Psoas muscle (tissue), 8 donors: ENCODE data around the gene SERPINB1. TPM values are rescaled to one million over a fixed set of nuclear protein-coding genes. Genes with fewer than 3 reads are reported as not detected.

ENCODE experiments used
- ATAC-seq, 4 donors: fragments of 200-7000 bp; cut with Tn5 transposase; one replicate each; pipeline ENCODE4 v1.9.1; 2020; ENCODE audit warnings: moderate library complexity in 3 of 4, mild to moderate bottlenecking in 2 of 4
- DNase-seq, 2 donors: peaks; one replicate each; pipeline ENCODE4 v3.0.0-alpha.2; 2020
- H3K27ac ChIP-seq: fragments of 200-600 bp; one replicate; pipeline ENCODE4 v1.8.0; 2022
- H3K27me3 ChIP-seq, 3 donors: fragments of 200-600 bp in 1 of 3; one replicate each; pipeline versions ENCODE4 v1.6.1 to v1.8.0; 2013 to 2022; ENCODE audit warnings: low read length in 2 of 3, mild to moderate bottlenecking in 2 of 3, moderate library complexity in 1 of 3; ENCODE audit not compliant: insufficient read depth in 3 of 3
- H3K36me3 ChIP-seq, 2 donors: fragments of 200-600 bp in 1 of 2; one replicate each; pipeline versions ENCODE4 v1.6.1 to v1.8.0; 2013 to 2022; ENCODE audit warnings: low read depth in 1 of 2, mild to moderate bottlenecking in 1 of 2, moderate library complexity in 1 of 2; ENCODE audit not compliant: insufficient read depth in 1 of 2
- H3K4me1 ChIP-seq: fragments of 200-600 bp; one replicate; pipeline ENCODE4 v1.8.0; 2022
- H3K4me3 ChIP-seq: fragments of 200-600 bp; one replicate; pipeline ENCODE4 v1.8.0; 2022; ENCODE audit warnings: mild to moderate bottlenecking
- H3K9me3 ChIP-seq: fragments of 200-600 bp; one replicate; pipeline ENCODE4 v1.8.0; 2022
- WGBS, 3 donors: extraction: QIAGEN DNeasy Blood & Tissue Kit; methylation state at CpG; one replicate each; pipeline versions ENCODE4 v1.1.6 to v1.1.7; 2013; 5-methylcytosine and 5-hydroxymethylcytosine counted together
- intact Hi-C, 2 donors: fragments of 100-400 bp; cut with DNase I; formaldehyde crosslinking; loops; one replicate each; pipeline versions ENCODE4 v1.11.0 to v1.14.2; 2022
- polyA plus RNA-seq, 3 donors: library from polyadenylated mRNA; stranded (reverse); fragments of 200-250 nt; gene quantifications; one replicate each; pipeline ENCODE4 v1.2.3, GENCODE V29; 2013
- total RNA-seq, 4 donors: library from RNA; stranded (reverse); fragmentation: NEBNext Ultra II Directional in 2 of 4; extraction: Animal tissue kit (Norgen Biotek cat#: 25700) in 2 of 4; gene quantifications; one replicate each; pipeline versions ENCODE4 v1.2.1 to v1.2.4, GENCODE V29; 2021 to 2023
- TF ChIP-seq, protein P1 (sequence below): fragments of 200-600 bp; IDR thresholded peaks from one replicate; pipeline ENCODE4 v1.8.0; 2022; ENCODE audit warnings: antibody characterized with exemption
- donor health status: healthy with polysubstance abuse.
- donor health status: DM: no; HTN: no; CAD: no; lungs with moderate emphysema.
- donor health status: Bipolar disorder and iron deficiency.
- donor health status: healthy.
- donor health status: DM: yes; HTN: yes; CAD: no.
- donor health status: DM: no; HTN: no; CAD: no.
- donor health status: DM: no; HTN: no; CAD: no.
- donor health status: DM: yes; HTN: yes; CAD: no.

SERPINB1 gene
- total and polyA plus RNA-seq, 7 donors, result 10.2 to 131 (median 43.6) TPM

DNA sequence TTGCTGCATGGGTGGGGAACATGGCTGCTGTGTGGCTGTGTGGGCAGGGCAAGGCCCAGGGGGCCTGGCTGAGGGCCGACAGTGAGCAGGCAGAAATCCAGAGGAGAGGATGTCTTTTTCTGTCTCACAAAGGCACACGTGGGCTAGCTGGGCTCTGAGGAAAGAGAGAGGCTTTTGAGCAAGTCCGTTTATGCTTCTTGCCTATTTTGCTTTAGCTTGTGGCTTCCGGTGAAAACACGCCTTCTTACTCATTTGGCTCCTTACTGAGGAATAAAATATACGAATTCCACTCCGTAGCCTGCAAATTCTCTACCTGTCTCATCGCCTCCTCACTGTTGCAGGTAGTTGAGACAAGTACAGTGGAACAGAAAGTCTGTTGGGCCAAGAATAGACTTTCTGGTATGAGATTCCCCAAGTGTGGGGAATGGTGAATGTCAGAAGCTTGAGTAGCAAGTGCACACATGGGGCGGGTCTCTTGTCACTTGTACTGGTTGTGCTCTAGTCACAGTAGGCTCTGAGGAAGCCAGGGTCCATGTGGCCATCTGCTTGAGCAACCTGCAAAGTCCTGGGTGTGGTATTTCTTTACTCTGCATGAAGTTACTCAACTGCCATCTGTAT lies 48.0 kb downstream of the SERPINB1 start:
- H3K9me3 ChIP-seq, result no peaks in the 10 kb centered on the region

DNA sequence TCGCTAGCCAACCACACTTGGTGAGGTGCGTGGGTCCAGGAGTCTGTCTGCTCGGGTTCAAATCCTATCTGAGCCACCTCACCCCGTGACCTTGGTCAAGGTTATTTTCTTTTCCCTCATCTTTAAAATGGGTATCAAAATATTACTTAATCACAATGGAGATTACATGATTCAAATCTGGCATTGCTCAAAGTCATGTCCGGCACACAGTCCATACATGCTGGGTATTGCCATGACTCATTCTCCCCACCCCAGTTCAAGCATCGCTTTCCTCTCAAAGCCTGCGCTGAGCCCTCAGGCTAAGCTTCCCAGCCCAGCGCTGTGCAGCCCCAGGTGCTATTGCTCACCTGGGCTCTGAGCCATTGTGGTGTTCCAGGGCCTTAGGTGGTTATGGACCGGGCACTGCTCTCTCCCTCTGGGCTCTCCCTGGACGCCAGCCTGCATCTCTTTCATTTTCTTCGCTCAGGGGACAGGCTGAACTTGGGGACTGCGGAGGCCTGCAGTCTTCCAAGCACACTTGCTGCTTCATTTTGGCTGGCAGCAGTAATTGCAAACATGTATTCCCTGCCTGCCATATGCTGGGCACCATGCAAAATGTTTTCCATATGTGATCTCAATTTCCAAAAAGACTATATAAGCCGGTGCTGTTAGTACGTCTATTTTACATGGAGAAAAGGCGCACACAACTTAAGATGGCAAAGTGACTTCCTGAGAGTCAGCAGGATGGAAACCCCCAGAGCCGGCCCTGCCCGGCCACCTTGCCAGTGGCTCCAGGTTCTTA lies 49.1 kb downstream of the SERPINB1 start:
- peaks cover 0 to 5% of the 10 kb centered on the region in 2 donors for H3K36me3 ChIP-seq
- H3K27me3 ChIP-seq, result no peaks in the 10 kb centered on the region
- H3K9me3 ChIP-seq, result no peaks in the 10 kb centered on the region
- H3K4me1 ChIP-seq, result peaks cover 28% of the 10 kb centered on the region
- 86 to 93% (median 87%) methylated on average over 17 of the region's 17 CpGs for WGBS, 3 donors
- H3K4me3 ChIP-seq, result no peak overlapping the region
- TF ChIP-seq, protein P1, sequence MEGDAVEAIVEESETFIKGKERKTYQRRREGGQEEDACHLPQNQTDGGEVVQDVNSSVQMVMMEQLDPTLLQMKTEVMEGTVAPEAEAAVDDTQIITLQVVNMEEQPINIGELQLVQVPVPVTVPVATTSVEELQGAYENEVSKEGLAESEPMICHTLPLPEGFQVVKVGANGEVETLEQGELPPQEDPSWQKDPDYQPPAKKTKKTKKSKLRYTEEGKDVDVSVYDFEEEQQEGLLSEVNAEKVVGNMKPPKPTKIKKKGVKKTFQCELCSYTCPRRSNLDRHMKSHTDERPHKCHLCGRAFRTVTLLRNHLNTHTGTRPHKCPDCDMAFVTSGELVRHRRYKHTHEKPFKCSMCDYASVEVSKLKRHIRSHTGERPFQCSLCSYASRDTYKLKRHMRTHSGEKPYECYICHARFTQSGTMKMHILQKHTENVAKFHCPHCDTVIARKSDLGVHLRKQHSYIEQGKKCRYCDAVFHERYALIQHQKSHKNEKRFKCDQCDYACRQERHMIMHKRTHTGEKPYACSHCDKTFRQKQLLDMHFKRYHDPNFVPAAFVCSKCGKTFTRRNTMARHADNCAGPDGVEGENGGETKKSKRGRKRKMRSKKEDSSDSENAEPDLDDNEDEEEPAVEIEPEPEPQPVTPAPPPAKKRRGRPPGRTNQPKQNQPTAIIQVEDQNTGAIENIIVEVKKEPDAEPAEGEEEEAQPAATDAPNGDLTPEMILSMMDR, result no peak
- DNase-seq, result no peak
- peak overlapping the region; percentile 92 for H3K27ac ChIP-seq
- no peak for ATAC-seq
- intact Hi-C loops, result loop anchor here (2.0 to 10.0 kb wide), 5 partner anchors 48 to 195 kb away; partner anchors contain the start of gene SERPINB1 (in 2 of the 2)

More for the DNA sequence above, 48.0 kb downstream of the SERPINB1 start:
- Histone ChIP-seq H3K4me3 (no peak overlapping the region), H3K36me3 (no peaks in the 10 kb centered on the region), H3K27me3 (no peaks in the 10 kb centered on the region), H3K27ac (no peak overlapping the region), H3K4me1 (peaks cover 28% of the 10 kb centered on the region)
- TF ChIP-seq, protein P1, result no peak
- WGBS, 3 donors, result 69 to 80% (median 70%) methylated on average over 9 of the region's 9 CpGs
- intact Hi-C loops, result loop anchor here (2.0 to 10.0 kb wide), 5 partner anchors 47 to 194 kb away; partner anchors contain the start of gene SERPINB1 (in 2 of the 2)
- DNase-seq (no peak), ATAC-seq (peak in 2 of 4 donors; percentile 37 to 51)

DNA sequence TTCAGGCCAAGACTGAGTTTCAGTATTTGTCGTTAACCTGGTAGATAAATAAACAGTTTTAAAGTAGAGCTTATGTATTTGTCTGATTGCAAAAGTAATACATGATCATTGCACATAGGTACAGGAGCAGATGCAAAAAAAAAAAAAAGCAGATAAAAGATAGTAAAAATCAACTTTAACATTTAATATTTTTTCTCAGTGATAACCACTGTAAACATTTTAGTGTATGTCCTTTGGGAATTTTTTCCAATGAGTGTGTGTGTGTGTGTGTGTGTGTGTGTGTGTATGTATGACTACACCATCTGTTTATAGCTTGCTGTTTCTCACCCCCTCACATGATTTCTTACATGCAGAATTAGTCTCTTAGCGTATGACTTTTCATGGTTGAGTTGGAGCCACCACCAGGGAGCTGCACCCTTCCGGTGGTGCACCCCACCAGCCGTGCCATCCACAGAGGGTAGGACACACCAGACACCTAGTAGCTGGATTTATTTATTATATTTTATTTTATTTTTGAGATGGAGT lies 50.2 kb downstream of the SERPINB1 start:
- intact Hi-C loops, result loop anchor here (5.0 to 10.0 kb wide), 4 partner anchors 51 to 196 kb away; partner anchors contain the start of gene SERPINB1 (in 1 of the 2)
- Histone ChIP-seq H3K36me3 (peaks cover 0 to 9% of the 10 kb centered on the region in 2 donors), H3K27me3 (no peaks in the 10 kb centered on the region), H3K27ac (peak overlapping the region; percentile 92), H3K4me1 (peaks cover 28% of the 10 kb centered on the region), H3K9me3 (no peaks in the 10 kb centered on the region), H3K4me3 (no peak overlapping the region)
- 48 to 60% (median 49%) methylated on average over 4 of the region's 4 CpGs for WGBS, 3 donors
- ATAC-seq (no peak), DNase-seq (no peak)
- TF ChIP-seq, protein P1, result no peak

DNA sequence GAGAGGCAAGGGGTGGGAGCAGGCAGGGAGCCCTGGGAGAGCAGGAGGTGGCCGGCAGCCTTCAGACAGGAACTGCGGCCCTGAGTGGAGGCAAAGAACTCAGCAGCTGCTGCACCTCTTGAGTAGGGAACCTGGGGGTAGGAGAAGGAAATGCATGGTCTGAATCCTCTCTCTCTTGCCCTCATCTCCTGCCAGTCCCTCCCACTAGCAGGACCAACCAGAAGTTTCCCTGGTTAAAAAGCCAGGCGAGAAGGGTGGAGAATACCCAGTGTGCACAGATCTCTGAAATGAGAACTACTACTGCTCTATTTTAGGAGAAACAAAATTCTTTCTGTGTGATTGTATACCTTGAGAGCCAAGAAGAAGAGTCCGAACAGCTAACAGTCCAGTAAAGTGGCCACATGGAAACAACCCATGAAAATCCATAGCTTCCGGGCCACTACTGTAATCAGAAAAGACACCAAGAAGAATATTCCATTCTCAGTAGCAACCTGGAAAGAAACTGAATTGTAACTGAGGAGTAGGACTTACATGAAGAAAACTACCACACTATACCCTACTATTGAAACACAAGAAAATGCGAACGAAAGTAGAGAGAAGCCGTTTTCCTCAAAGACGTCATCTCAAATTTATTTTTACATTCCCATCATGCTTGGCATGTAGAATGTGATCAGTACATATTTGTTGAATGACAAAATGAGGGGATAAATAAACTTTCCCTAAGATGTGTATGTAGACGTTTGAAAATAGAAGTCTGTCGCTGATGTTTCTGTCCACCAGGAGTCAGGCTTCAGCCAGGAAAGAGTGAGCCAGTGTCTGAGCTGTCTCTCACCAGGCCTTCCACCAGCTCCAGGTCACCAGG lies 50.8 kb downstream of the SERPINB1 start:
- ATAC-seq (peak; percentile 68 to 91 (median 86)), DNase-seq (peak; percentile 47 to 73)
- 20 to 46% (median 25%) methylated on average over 11 of the region's 11 CpGs for WGBS, 3 donors
- peaks cover 0 to 11% of the 10 kb centered on the region in 2 donors for H3K36me3 ChIP-seq
- peaks cover 28% of the 10 kb centered on the region for H3K4me1 ChIP-seq
- H3K9me3 ChIP-seq, result no peaks in the 10 kb centered on the region
- H3K27ac ChIP-seq, result peak overlapping the region; percentile 92
- intact Hi-C loops, result loop anchor here (5.0 to 10.0 kb wide), 4 partner anchors 51 to 196 kb away; partner anchors contain the start of gene SERPINB1 (in 1 of the 2)
- peak overlapping the region; percentile 55 for H3K4me3 ChIP-seq
- H3K27me3 ChIP-seq, result no peaks in the 10 kb centered on the region
- TF ChIP-seq, protein P1, result peak; percentile 78
